Measurements from ENCODE around the gene INPP4B.

DNA sequence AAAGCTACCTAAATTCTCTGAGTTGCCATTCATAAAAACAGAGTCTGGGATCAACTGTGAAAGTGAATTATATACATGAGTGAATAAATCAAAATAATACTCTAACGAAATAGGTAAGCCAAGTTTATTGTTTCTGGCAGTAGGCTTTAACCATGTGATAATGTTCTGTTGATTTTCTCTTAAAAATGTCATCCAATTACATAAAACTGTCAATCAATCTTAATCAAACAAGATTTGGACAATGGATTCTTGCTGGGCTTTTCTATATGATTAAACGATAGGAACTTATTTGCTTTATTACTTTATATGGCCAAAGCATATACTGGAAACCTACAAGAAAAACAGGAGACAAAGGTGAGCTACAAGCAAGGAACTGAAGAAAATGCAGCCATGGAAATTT lies 148.8 kb downstream of the INPP4B start:
- TF ChIP-seq, protein P1, sequence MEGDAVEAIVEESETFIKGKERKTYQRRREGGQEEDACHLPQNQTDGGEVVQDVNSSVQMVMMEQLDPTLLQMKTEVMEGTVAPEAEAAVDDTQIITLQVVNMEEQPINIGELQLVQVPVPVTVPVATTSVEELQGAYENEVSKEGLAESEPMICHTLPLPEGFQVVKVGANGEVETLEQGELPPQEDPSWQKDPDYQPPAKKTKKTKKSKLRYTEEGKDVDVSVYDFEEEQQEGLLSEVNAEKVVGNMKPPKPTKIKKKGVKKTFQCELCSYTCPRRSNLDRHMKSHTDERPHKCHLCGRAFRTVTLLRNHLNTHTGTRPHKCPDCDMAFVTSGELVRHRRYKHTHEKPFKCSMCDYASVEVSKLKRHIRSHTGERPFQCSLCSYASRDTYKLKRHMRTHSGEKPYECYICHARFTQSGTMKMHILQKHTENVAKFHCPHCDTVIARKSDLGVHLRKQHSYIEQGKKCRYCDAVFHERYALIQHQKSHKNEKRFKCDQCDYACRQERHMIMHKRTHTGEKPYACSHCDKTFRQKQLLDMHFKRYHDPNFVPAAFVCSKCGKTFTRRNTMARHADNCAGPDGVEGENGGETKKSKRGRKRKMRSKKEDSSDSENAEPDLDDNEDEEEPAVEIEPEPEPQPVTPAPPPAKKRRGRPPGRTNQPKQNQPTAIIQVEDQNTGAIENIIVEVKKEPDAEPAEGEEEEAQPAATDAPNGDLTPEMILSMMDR (IDR thresholded peaks at IDR 0.05) = no peak
- TF ChIP-seq EZH2 (IDR thresholded peaks at IDR 0.05; ENCODE audit: borderline replicate concordance, insufficient read depth, low read depth, low read length, poor library complexity, severe bottlenecking) = no peak

All from B cell (primary cell).